Measurements from ENCODE around the gene MYO3B.

- no peak for TF ChIP-seq CTCF (IDR thresholded peaks at IDR 0.05; ENCODE audit: borderline replicate concordance, extremely low read depth, low read length, poor library complexity, severe bottlenecking)
- TF ChIP-seq EZH2 (IDR thresholded peaks at IDR 0.05; ENCODE audit: borderline replicate concordance, low read depth, low read length, severe bottlenecking): no peak
These were observed 372.6 kb downstream of the MYO3B start for GRCh38 chr2:170550501-170550900.

All from DND-41 (cell line).